Esophagus squamous epithelium (tissue), 5 donors: ENCODE data around the gene GPC5. TPM values are rescaled to one million over a fixed set of nuclear protein-coding genes. Genes with fewer than 3 reads are reported as not detected.

Experiments
- DNase-seq: peaks from one replicate; lab custom pipeline; 2025; lab: John Stamatoyannopoulos, UW
- H3K27ac ChIP-seq, 4 donors: fragments of 200-600 bp; sonication (generic); one replicate each; pipeline ENCODE4 v1.5.1; 2016 to 2019; ENCODE audit warnings: mild to moderate bottlenecking in 1 of 4
- H3K27me3 ChIP-seq, 4 donors: fragments of 200-600 bp; sonication (generic); 1 replicate in 3 of 4; 2 replicates in 1 of 4; pipeline versions ENCODE4 v1.5.1 to v1.6.0; 2017 to 2021; ENCODE audit warnings: antibody characterized with exemption in 1 of 4
- H3K36me3 ChIP-seq, 3 donors: fragments of 200-600 bp; sonication (generic); one replicate each; pipeline ENCODE4 v1.5.1; 2016 to 2019
- H3K4me1 ChIP-seq, 3 donors: fragments of 200-600 bp; sonication (generic); one replicate each; pipeline ENCODE4 v1.5.1; 2017 to 2019
- H3K4me3 ChIP-seq, 4 donors: fragments of 200-600 bp; sonication (generic); 1 replicate in 3 of 4; 2 replicates in 1 of 4; pipeline ENCODE4 v1.5.1; 2016 to 2019; ENCODE audit warnings: mild to moderate bottlenecking in 2 of 4, moderate library complexity in 1 of 4
- H3K9me3 ChIP-seq, 3 donors: fragments of 200-600 bp; sonication (generic); one replicate each; pipeline ENCODE4 v1.5.1; 2016 to 2019
- POLR2A ChIP-seq, 4 donors: fragments of 450-650 bp; IDR thresholded peaks; one replicate each; pipeline ENCODE4 v1.6.1; 2017; ENCODE audit warnings: antibody characterized with exemption in 4 of 4, mild to moderate bottlenecking in 4 of 4, moderate library complexity in 3 of 4
- WGBS, 2 donors: methylation state at CpG; one replicate each; pipeline ENCODE4 v1.1.5; 2018; 5-methylcytosine and 5-hydroxymethylcytosine counted together
- intact Hi-C: fragments of 100-400 bp; cut with DNase I; formaldehyde crosslinking; loops from one replicate; pipeline ENCODE4 v1.15.0; 2022
- total RNA-seq, 4 donors: library from RNA; depleted of rRNA; stranded (reverse); fragments of >200 nt; gene quantifications; one replicate each; pipeline ENCODE4 v1.1.0, GENCODE V29; 2016
- TF ChIP-seq, protein P1 (sequence below), 6 experiments: fragments of 450-650 bp in 4 of 6; fragments of 200-600 bp in 2 of 6; sonication (generic) in 2 of 6; IDR thresholded peaks; one replicate each; pipeline ENCODE4 v1.5.1; 2016 to 2019; ENCODE audit warnings: antibody characterized with exemption in 6 of 6, mild to moderate bottlenecking in 4 of 6, moderate library complexity in 4 of 6
- donor health status: DM: yes; HTN: yes; CAD: no.

Gene GPC5
- total RNA-seq, 4 donors from 2014 or later = not detected

DNA sequence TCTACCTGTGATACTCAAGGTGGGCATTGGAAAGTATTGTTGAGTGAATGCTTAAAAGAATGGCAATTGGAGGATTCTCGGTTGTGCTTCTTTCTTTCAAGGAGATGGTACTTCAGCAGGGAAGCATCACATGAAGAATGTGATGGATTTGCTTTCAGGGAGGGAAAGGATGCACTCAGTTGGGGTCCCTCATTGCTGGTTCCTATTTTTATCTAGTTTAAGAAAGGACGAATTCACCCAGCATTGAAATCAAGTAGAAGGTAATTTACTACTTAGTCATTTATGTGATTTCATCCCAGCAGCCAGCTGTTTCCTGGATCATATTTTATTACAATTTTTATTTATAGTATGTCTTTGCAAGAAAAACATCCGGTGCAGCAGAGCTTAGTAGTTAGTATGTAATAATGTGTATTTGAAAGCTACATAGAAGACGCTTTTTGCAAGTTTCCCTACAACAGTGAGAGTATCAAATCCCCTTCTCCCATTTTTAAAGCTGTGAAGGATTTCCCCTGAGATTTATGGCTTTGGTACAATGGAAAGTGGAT is 417.9 kb downstream of the GPC5 start:
- no peaks in the 10 kb centered on the region for H3K27me3 ChIP-seq
- 36 to 47% methylated on average over 4 of the region's 4 CpGs for WGBS, 2 donors
- no peak for TF ChIP-seq POLR2A (IDR thresholded peaks at IDR 0.05)
- TF ChIP-seq, protein P1, sequence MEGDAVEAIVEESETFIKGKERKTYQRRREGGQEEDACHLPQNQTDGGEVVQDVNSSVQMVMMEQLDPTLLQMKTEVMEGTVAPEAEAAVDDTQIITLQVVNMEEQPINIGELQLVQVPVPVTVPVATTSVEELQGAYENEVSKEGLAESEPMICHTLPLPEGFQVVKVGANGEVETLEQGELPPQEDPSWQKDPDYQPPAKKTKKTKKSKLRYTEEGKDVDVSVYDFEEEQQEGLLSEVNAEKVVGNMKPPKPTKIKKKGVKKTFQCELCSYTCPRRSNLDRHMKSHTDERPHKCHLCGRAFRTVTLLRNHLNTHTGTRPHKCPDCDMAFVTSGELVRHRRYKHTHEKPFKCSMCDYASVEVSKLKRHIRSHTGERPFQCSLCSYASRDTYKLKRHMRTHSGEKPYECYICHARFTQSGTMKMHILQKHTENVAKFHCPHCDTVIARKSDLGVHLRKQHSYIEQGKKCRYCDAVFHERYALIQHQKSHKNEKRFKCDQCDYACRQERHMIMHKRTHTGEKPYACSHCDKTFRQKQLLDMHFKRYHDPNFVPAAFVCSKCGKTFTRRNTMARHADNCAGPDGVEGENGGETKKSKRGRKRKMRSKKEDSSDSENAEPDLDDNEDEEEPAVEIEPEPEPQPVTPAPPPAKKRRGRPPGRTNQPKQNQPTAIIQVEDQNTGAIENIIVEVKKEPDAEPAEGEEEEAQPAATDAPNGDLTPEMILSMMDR (IDR thresholded peaks at IDR 0.05) = no peak
- no peaks in the 10 kb centered on the region for H3K36me3 ChIP-seq
- DNase-seq = no peak
- no peak overlapping the region for H3K4me3 ChIP-seq
- no peaks in the 10 kb centered on the region for H3K9me3 ChIP-seq
- no peak overlapping the region for H3K27ac ChIP-seq
- intact Hi-C loops = no loop called here
- H3K4me1 ChIP-seq = no peaks in the 10 kb centered on the region

DNA sequence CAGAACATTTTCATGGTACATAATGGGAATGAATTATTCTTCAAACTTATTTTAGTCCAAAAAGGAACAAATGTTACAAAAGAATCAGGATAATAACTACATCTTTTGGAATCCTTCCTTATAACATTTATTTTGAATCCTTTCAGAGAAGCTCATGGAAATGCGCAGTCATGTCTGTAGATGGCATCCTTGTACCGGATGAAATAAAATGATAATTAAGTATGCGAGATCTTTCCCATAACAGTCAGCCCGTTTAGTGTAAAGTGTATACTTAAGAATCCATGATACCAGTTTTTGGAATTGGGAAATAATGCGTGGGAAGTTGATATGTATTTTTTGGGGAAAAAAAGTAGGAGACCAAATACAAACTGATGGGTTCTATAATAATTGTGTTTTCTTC is 418.8 kb downstream of the GPC5 start:
- Histone ChIP-seq H3K27me3 (no peaks in the 10 kb centered on the region), H3K9me3 (no peaks in the 10 kb centered on the region), H3K4me3 (no peak overlapping the region), H3K4me1 (no peaks in the 10 kb centered on the region), H3K27ac (no peak overlapping the region), H3K36me3 (no peaks in the 10 kb centered on the region)
- intact Hi-C loops = no loop called here
- no peak for TF ChIP-seq POLR2A (IDR thresholded peaks at IDR 0.05)
- TF ChIP-seq, protein P1 (IDR thresholded peaks at IDR 0.05) = no peak
- WGBS, 2 donors = 53 to 58% methylated on average over 5 of the region's 5 CpGs
- no peak for DNase-seq

DNA sequence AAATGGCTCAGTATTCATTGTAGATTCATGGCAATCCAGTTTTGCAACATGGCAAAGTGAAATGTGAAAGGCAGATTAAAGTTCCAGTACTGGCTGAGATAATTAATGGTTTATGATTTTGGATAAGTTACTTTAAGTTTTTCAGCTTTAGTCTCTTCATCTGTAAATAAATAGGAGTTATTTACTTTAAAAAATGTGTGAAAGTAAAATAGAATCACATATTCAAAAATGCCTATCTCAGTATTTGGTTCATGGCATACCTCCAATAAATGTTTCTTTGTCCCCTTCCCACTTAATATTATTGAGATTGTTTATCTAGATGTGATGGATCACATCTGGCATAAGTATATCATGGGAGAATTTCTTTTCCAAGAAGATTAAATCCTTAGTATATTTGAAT is 426.0 kb downstream of the GPC5 start:
- Histone ChIP-seq H3K27ac (no peak overlapping the region), H3K4me3 (no peak overlapping the region), H3K4me1 (no peaks in the 10 kb centered on the region), H3K9me3 (no peaks in the 10 kb centered on the region), H3K36me3 (no peaks in the 10 kb centered on the region), H3K27me3 (no peaks in the 10 kb centered on the region)
- TF ChIP-seq, protein P1 (IDR thresholded peaks at IDR 0.05) = no peak
- TF ChIP-seq POLR2A (IDR thresholded peaks at IDR 0.05) = no peak
- intact Hi-C loops = no loop called here
- DNase-seq = no peak

DNA sequence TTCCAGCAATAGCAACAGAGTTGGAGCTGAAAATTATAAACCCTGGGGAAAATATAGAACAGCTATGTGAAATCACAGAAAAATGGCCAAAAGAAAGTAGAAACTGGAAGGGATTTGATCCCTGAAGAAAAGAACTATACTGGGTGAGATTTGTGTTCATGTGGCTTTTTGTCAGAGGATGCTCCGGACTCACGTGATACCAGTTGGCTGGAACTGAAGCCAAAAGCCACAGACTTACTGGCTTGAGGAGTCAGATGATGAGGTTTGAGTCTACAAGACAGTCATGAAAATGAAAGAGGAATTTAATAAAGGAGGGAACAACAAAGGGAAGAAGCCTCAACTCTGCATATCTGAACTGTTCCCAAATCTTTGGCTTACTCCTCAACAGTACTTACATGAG is 427.1 kb downstream of the GPC5 start:
- no peak overlapping the region for H3K4me3 ChIP-seq
- DNase-seq = no peak
- intact Hi-C loops = no loop called here
- TF ChIP-seq, protein P1 (IDR thresholded peaks at IDR 0.05) = no peak
- TF ChIP-seq POLR2A (IDR thresholded peaks at IDR 0.05) = no peak
- H3K4me1 ChIP-seq = no peaks in the 10 kb centered on the region
- 61 to 85% methylated on average over 2 of the region's 2 CpGs for WGBS, 2 donors
- no peaks in the 10 kb centered on the region for H3K9me3 ChIP-seq
- no peaks in the 10 kb centered on the region for H3K36me3 ChIP-seq
- H3K27me3 ChIP-seq = no peaks in the 10 kb centered on the region
- H3K27ac ChIP-seq = no peak overlapping the region

DNA sequence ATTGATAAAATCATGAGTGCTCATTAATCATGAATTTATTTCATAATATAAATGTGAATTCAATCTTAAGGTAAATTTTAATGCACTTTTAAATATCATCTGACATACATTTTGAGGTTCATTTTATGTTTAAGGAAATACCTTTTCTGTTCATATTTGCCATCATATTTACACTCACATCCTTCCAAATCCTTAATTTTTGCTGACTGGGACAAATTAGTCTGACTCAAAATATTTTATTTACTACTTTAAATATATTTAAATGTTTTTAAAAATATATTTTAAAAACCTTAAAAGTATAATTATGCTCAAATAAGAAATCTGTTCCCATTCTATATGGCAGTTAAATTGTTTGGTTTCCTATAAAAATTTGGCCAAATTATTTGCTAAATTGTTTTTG is 438.1 kb downstream of the GPC5 start:
- intact Hi-C loops = no loop called here
- Histone ChIP-seq H3K27ac (no peak overlapping the region), H3K4me1 (no peaks in the 10 kb centered on the region), H3K4me3 (no peak overlapping the region), H3K9me3 (no peaks in the 10 kb centered on the region), H3K27me3 (no peaks in the 10 kb centered on the region), H3K36me3 (no peaks in the 10 kb centered on the region)
- TF ChIP-seq, protein P1 (IDR thresholded peaks at IDR 0.05) = no peak
- no peak for TF ChIP-seq POLR2A (IDR thresholded peaks at IDR 0.05)
- DNase-seq = no peak
